ENCODE results near the gene NFKBIE.

DNA sequence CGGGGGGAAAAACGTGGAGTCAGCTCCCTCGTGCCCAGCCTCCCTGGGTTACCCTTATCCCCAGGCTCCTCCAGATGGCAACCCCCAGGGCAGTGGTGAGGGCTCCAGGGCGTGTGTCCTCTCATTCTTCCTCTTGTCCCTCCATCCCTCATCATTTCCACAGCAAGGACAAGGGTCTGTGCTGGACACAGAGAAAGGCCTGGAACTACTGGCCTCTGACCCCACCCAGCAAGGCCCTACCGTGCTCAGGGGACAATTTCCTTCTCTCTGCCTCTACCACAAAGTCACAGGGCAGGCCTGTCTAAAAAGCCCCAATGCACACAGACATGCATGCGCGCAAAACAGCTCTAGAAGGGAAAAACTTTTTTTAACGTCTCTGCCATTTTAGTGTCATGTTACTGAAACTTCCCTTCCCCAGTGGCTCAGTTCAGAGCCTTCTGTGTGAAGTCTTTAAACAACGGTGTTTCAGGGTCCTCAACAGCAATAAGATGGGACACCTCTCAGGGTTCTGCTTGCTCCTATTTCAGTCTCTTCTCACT, 7.0 kb downstream of the NFKBIE start:
- TF ChIP-seq, protein P1, sequence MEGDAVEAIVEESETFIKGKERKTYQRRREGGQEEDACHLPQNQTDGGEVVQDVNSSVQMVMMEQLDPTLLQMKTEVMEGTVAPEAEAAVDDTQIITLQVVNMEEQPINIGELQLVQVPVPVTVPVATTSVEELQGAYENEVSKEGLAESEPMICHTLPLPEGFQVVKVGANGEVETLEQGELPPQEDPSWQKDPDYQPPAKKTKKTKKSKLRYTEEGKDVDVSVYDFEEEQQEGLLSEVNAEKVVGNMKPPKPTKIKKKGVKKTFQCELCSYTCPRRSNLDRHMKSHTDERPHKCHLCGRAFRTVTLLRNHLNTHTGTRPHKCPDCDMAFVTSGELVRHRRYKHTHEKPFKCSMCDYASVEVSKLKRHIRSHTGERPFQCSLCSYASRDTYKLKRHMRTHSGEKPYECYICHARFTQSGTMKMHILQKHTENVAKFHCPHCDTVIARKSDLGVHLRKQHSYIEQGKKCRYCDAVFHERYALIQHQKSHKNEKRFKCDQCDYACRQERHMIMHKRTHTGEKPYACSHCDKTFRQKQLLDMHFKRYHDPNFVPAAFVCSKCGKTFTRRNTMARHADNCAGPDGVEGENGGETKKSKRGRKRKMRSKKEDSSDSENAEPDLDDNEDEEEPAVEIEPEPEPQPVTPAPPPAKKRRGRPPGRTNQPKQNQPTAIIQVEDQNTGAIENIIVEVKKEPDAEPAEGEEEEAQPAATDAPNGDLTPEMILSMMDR (IDR thresholded peaks at IDR 0.05; ENCODE audit: low read depth, low read length, missing input control) = no peak
- no peak for TF ChIP-seq RXRA (IDR thresholded peaks at IDR 0.05)
- no peak for TF ChIP-seq EGR1 (IDR thresholded peaks at IDR 0.05; ENCODE audit: low read depth in 2 of 2)
- TF ChIP-seq RAD21 (IDR thresholded peaks at IDR 0.05) = no peak
- TF ChIP-seq NR2F2 (IDR thresholded peaks at IDR 0.05) = no peak
- TF ChIP-seq, protein P2, sequence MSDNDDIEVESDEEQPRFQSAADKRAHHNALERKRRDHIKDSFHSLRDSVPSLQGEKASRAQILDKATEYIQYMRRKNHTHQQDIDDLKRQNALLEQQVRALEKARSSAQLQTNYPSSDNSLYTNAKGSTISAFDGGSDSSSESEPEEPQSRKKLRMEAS (IDR thresholded peaks at IDR 0.05) = no peak
- TF ChIP-seq GABPA (IDR thresholded peaks at IDR 0.05 in 1 of 2, conservative IDR thresholded peaks at IDR 0.05 in 1 of 2) = no peak
- TF ChIP-seq SP1 (IDR thresholded peaks at IDR 0.05) = no peak

Measured in liver (tissue), 3 donors.